Ascending aorta (tissue), 2 donors: ENCODE measurements around the gene RNF213. TPM values are rescaled to one million over a fixed set of nuclear protein-coding genes. Genes with fewer than 3 reads are reported as not detected.
A peak's percentile ranks its signal among the peaks of the same experiment; 100 is the strongest.
"Not testable (repeated sequence)": the region's sequence is repeated elsewhere in the genome, so short reads cannot be mapped to it uniquely, and the experiment has no call there.

Source experiments
- DNase-seq, 2 donors: peaks; one replicate each; pipeline ENCODE4 v3.0.0-alpha.2; 2019; ENCODE audit warnings: low spot score in 2 of 2
- H3K27ac ChIP-seq, 2 donors: fragments of 200-600 bp; sonication (generic); one replicate each; pipeline ENCODE4 v1.5.1; 2016 to 2017; ENCODE audit warnings: mild to moderate bottlenecking in 1 of 2
- H3K27me3 ChIP-seq: fragments of 200-600 bp; sonication (generic); one replicate; pipeline ENCODE4 v1.5.1; 2017
- H3K36me3 ChIP-seq, 2 donors: fragments of 200-600 bp; sonication (generic); one replicate each; pipeline ENCODE4 v1.5.1; 2016
- H3K4me1 ChIP-seq, 2 donors: fragments of 200-600 bp; sonication (generic); one replicate each; pipeline ENCODE4 v1.5.1; 2016 to 2017; ENCODE audit warnings: mild to moderate bottlenecking in 1 of 2
- H3K4me3 ChIP-seq, 2 donors: fragments of 200-600 bp; sonication (generic); one replicate each; pipeline ENCODE4 v1.5.1; 2016 to 2017; ENCODE audit warnings: mild to moderate bottlenecking in 1 of 2
- H3K9me3 ChIP-seq, 2 donors: fragments of 200-600 bp; sonication (generic); one replicate each; pipeline ENCODE4 v1.5.1; 2016
- intact Hi-C: fragments of 100-400 bp; cut with DNase I; formaldehyde crosslinking; loops from one replicate; pipeline ENCODE4 v1.15.1; 2023
- total RNA-seq: library from RNA; depleted of rRNA; stranded (reverse); fragments of >200 nt; gene quantifications from one replicate; pipeline ENCODE4 v1.1.0, GENCODE V29; 2016
- TF ChIP-seq, protein P1 (sequence below), 3 experiments: fragments of 200-600 bp in 2 of 3; fragments of 450-650 bp in 1 of 3; sonication (generic) in 2 of 3; IDR thresholded peaks; one replicate each; pipeline ENCODE4 v1.5.1; 2016 to 2019; ENCODE audit warnings: antibody characterized with exemption in 3 of 3, mild to moderate bottlenecking in 1 of 3, moderate library complexity in 1 of 3

Gene RNF213
- total RNA-seq, 1 donor from 2014 or later, result 155 TPM

DNA sequence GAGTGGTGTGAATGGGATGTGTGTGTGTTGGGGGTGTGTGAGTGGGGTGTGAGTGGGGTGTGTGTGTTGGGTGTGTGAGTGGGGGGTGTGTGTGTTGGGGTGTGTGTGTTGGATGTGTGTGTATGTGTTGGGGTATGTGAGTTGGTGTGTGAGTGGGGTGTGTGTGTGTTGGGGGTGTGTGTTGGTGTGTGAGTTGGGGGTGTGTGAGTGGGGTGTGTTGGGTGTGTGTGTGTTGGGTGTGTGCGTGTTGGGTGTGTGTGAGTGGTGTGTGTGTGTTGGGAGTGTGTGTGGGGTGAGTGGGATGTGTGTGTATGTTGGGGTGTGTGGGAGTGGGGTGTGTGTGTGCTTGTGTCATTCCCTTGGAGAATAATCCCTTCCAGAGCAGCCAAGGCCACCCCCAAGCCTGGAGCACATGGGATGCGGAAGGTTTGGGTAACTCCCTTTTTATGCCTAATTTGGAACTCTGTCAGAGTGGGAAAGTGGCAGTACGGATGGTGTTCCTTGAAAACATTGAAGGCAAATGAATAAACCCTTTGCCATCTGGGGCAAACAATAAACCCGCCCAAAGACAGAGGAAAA is 14.3 kb downstream of the RNF213 start:
- no peak for DNase-seq
- TF ChIP-seq, protein P1, sequence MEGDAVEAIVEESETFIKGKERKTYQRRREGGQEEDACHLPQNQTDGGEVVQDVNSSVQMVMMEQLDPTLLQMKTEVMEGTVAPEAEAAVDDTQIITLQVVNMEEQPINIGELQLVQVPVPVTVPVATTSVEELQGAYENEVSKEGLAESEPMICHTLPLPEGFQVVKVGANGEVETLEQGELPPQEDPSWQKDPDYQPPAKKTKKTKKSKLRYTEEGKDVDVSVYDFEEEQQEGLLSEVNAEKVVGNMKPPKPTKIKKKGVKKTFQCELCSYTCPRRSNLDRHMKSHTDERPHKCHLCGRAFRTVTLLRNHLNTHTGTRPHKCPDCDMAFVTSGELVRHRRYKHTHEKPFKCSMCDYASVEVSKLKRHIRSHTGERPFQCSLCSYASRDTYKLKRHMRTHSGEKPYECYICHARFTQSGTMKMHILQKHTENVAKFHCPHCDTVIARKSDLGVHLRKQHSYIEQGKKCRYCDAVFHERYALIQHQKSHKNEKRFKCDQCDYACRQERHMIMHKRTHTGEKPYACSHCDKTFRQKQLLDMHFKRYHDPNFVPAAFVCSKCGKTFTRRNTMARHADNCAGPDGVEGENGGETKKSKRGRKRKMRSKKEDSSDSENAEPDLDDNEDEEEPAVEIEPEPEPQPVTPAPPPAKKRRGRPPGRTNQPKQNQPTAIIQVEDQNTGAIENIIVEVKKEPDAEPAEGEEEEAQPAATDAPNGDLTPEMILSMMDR (IDR thresholded peaks at IDR 0.05), result no peak
- Histone ChIP-seq H3K4me3 (no peak overlapping the region), H3K36me3 (peaks cover 15% of the 10 kb centered on the region in 2 donors), H3K27ac (no peak overlapping the region), H3K4me1 (peaks cover 3 to 23% of the 10 kb centered on the region in 2 donors), H3K27me3 (no peaks in the 10 kb centered on the region), H3K9me3 (no peaks in the 10 kb centered on the region)
- intact Hi-C loops, result no loop called here

GRCh38 chr17:80275857-80276256 is 15.2 kb downstream of the RNF213 start:
- H3K9me3 ChIP-seq, H3K4me3 ChIP-seq, H3K27me3 ChIP-seq, DNase-seq, intact Hi-C loops, H3K27ac ChIP-seq: not testable (repeated sequence)
- H3K36me3 ChIP-seq, result peaks cover 14 to 15% of the 10 kb centered on the region in 2 donors
- peaks cover 3 to 24% of the 10 kb centered on the region in 2 donors for H3K4me1 ChIP-seq

DNA sequence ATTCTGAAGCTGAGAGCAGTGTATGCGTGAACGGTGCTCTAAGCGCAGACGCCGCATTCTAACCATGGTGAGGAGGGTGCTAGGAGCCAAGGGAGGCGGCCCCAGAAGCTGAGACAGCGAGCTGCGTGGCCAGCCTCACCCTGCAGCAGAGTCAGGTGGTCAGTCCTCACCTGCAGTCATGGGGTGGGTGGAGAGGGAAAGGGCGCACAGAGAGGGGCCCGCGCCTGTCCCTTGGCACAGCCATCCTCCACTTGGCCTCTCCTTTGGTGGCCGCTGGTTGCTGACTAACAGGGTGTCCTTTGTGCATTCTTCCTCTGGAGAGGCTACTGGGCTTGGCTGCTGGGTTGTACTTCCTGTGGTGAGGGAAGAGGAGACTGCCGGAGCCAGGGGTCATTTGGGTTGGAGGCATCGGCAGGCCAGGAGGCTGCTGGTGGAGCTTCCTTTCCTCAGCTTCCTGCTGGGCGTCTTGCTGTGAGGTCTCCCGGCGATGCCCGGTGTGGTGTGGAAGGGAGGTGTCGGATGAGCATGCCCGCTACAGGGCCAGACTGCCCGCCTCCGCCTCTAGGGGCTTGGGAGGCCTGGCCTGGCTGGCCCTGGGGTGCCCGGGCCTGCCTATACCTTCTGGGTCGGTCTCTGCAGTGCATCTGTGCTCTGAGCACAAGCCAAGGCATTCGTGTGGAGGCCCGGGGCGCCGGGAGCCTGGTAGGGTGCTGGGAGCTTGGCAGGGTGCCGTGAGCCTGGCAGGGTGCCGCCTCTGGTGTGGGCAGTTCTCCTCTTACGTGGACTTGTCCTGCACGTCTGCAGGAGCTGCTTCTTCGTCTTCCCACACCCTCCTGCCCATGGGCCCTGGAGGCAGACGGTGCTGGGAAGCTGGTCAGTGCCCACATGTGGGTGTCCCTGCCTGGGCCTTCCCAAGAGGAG is 17.4 kb downstream of the RNF213 start:
- Histone ChIP-seq H3K9me3 (no peaks in the 10 kb centered on the region), H3K4me1 (peaks cover 3 to 24% of the 10 kb centered on the region in 2 donors), H3K4me3 (no peak overlapping the region), H3K36me3 (peaks cover 16 to 23% of the 10 kb centered on the region in 2 donors), H3K27ac (peak overlapping the region; percentile 27 to 65), H3K27me3 (no peaks in the 10 kb centered on the region)
- TF ChIP-seq, protein P1 (IDR thresholded peaks at IDR 0.05), result no peak
- intact Hi-C loops, result loop anchor here (2.0 kb wide), 1 partner anchor 17 kb away; the partner anchor contains the start of gene RNF213
- DNase-seq, result no peak

GRCh38 chr17:80279895-80280294 is 19.2 kb downstream of the RNF213 start:
- Histone ChIP-seq H3K27ac (peak overlapping the region in 1 of 2 donors; percentile 61), H3K36me3 (peaks cover 11 to 13% of the 10 kb centered on the region in 2 donors)
- intact Hi-C loops, result loop anchor here (2.0 kb wide), 1 partner anchor 19 kb away; the partner anchor contains the start of gene RNF213

DNA sequence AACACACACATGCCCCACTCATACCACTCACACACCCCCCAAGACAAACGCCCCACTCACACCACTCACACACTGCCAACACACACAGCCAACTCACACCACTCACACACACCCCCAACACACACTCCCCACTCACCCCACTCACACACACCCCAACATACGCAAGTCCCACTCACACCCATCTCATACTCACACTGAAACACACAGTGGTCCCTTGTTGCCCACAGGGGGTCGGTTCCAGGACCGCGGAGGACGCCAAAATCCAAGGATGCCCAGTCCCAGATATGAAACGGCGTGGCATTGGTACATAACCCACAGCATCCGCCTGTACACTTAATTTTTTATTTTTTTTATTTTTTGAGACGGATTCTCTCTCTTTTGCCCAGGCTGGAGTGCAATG is 20.9 kb downstream of the RNF213 start:
- peaks cover 3 to 24% of the 10 kb centered on the region in 2 donors for H3K4me1 ChIP-seq
- H3K9me3 ChIP-seq, result no peaks in the 10 kb centered on the region
- H3K36me3 ChIP-seq, result peaks cover 10 to 13% of the 10 kb centered on the region in 2 donors
- intact Hi-C loops, result no loop called here
- no peak for DNase-seq
- TF ChIP-seq, protein P1 (IDR thresholded peaks at IDR 0.05), result no peak
- H3K27ac ChIP-seq, result no peak overlapping the region
- no peak overlapping the region for H3K4me3 ChIP-seq
- H3K27me3 ChIP-seq, result no peaks in the 10 kb centered on the region

More at GRCh38 chr17:80279895-80280294, 19.2 kb downstream of the RNF213 start:
- no peaks in the 10 kb centered on the region for H3K9me3 ChIP-seq
- DNase-seq, result no peak
- peaks cover 3 to 24% of the 10 kb centered on the region in 2 donors for H3K4me1 ChIP-seq
- TF ChIP-seq, protein P1 (IDR thresholded peaks at IDR 0.05), result peak in 1 of 3 experiments; percentile 10
- no peak overlapping the region for H3K4me3 ChIP-seq
- no peaks in the 10 kb centered on the region for H3K27me3 ChIP-seq
